Coronary artery (tissue), 2 donors: ENCODE results near the gene MINK1.
A peak's percentile ranks its signal among the peaks of the same experiment; 100 is the strongest.

Source experiments
- DNase-seq: peaks from one replicate; pipeline ENCODE4 v3.0.0-alpha.2; 2017; ENCODE audit warnings: low spot score
- H3K27ac ChIP-seq, 2 donors: fragments of 200-600 bp; sonication (generic); one replicate each; pipeline ENCODE4 v1.5.1; 2016 to 2019
- H3K4me3 ChIP-seq: fragments of 200-600 bp; sonication (generic); 2 replicates; pipeline ENCODE4 v1.5.1; 2016; ENCODE audit warnings: mild to moderate bottlenecking, moderate library complexity
- CTCF ChIP-seq: fragments of 200-600 bp; sonication (generic); IDR thresholded peaks from one replicate; pipeline ENCODE4 v1.5.1; 2019; ENCODE audit warnings: antibody characterized with exemption

MINK1 gene

GRCh38 chr17:4833178-4833940, at the start of gene MINK1:
TSS of gene MINK1 (plus strand) at chr17:4833340. CDS start at chr17:4833584, 244 bp downstream.
- peak; percentile 91 for DNase-seq
- peak within 1 kb of the TSS; percentile 100 for H3K4me3 ChIP-seq
- TF ChIP-seq CTCF = no peak
- peak within 1 kb of the TSS; percentile 92 to 97 for H3K27ac ChIP-seq

- no peak for TF ChIP-seq CTCF
- DNase-seq = no peak
- H3K27ac ChIP-seq = no peak overlapping the region
- peak overlapping the region; percentile 66 for H3K4me3 ChIP-seq
Measured at GRCh38 chr17:4785311-4786105, 47.6 kb upstream of the MINK1 start.

- peak within 1 kb of the TSS; percentile 66 for H3K4me3 ChIP-seq
Measured at GRCh38 chr17:4786106-4786511, 47.0 kb upstream of the MINK1 start, which contains the start of gene VMO1. TSS of gene VMO1 (minus strand) at chr17:4786364. CDS start at chr17:4786352, 12 bp downstream.

GRCh38 chr17:4786516-4786915, 46.6 kb upstream of the MINK1 start:
- DNase-seq = no peak
- TF ChIP-seq CTCF = no peak
- H3K4me3 ChIP-seq = peak overlapping the region; percentile 66
- H3K27ac ChIP-seq = no peak overlapping the region

More at GRCh38 chr17:4786106-4786511, 47.0 kb upstream of the MINK1 start, which contains the start of gene VMO1:
- no peak for DNase-seq
- no peak within 1 kb of the TSS for H3K27ac ChIP-seq
- TF ChIP-seq CTCF = no peak

GRCh38 chr17:4788159-4788806, 44.9 kb upstream of the MINK1 start:
- H3K4me3 ChIP-seq = peak overlapping the region; percentile 83
- no peak overlapping the region for H3K27ac ChIP-seq
- no peak for TF ChIP-seq CTCF
- no peak for DNase-seq

- no peak for DNase-seq
- peak within 1 kb of the TSS; percentile 90 to 96 for H3K27ac ChIP-seq
- peak within 1 kb of the TSS; percentile 83 for H3K4me3 ChIP-seq
- no peak for TF ChIP-seq CTCF
Measured at GRCh38 chr17:4788807-4789700, 44.1 kb upstream of the MINK1 start, which contains the start of gene GLTPD2. TSS of gene GLTPD2 (plus strand) at chr17:4788964. CDS start at chr17:4789012, 48 bp downstream.
